Trophoblast cell (in vitro differentiated cells and primary cell): ENCODE data around the gene NBPF26.
"Not testable (repeated sequence)": the region's sequence is repeated elsewhere in the genome, so short reads cannot be mapped to it uniquely, and the experiment has no call there.

Experiments used
- DNase-seq, 2 donors: peaks; one replicate each; pipeline ENCODE4 v3.0.0-alpha.2; 2016
- H2AFZ ChIP-seq: 2 replicates; pipeline ENCODE4 v1.6.1; 2013; ENCODE audit warnings: low read length, moderate library complexity, mild to moderate bottlenecking; ENCODE audit not compliant: insufficient read depth, poor library complexity
- H2AK5ac ChIP-seq: 2 replicates; pipeline ENCODE4 v1.6.1; 2013; ENCODE audit warnings: mild to moderate bottlenecking, low read length
- H2BK120ac ChIP-seq: 2 replicates; pipeline ENCODE4 v1.6.1; 2013; ENCODE audit warnings: low read length, mild to moderate bottlenecking, moderate library complexity; ENCODE audit not compliant: insufficient read depth, poor library complexity
- H2BK12ac ChIP-seq: 2 replicates; pipeline ENCODE4 v1.6.1; 2013; ENCODE audit warnings: mild to moderate bottlenecking, low read length, moderate library complexity
- H2BK5ac ChIP-seq: 2 replicates; pipeline ENCODE4 v1.6.1; 2013; ENCODE audit warnings: low read length, low read depth, moderate library complexity, mild to moderate bottlenecking; ENCODE audit not compliant: poor library complexity
- H3K14ac ChIP-seq: 2 replicates; pipeline ENCODE4 v1.6.1; 2013; ENCODE audit warnings: mild to moderate bottlenecking, low read length
- H3K18ac ChIP-seq: 2 replicates; pipeline ENCODE4 v1.6.1; 2013; ENCODE audit warnings: mild to moderate bottlenecking, low read length
- H3K23ac ChIP-seq: 2 replicates; pipeline ENCODE4 v1.6.1; 2013; ENCODE audit warnings: low read length
- H3K27ac ChIP-seq: 2 replicates; pipeline ENCODE4 v1.5.1; 2013; ENCODE audit warnings: low read depth, mild to moderate bottlenecking, inconsistent platforms, low read length, moderate library complexity
- H3K27me3 ChIP-seq: 2 replicates; pipeline ENCODE4 v1.6.1; 2013; ENCODE audit warnings: inconsistent platforms, mild to moderate bottlenecking, low read length, moderate library complexity; ENCODE audit not compliant: insufficient read depth
- H3K36me3 ChIP-seq, 2 experiments: 1 replicate in 1 of 2; 2 replicates in 1 of 2; pipeline ENCODE4 v1.6.1; 2013; ENCODE audit warnings: low read length in 2 of 2, mild to moderate bottlenecking in 2 of 2, moderate library complexity in 1 of 2; ENCODE audit not compliant: insufficient read depth in 2 of 2, control insufficient read depth in 1 of 2
- H3K4ac ChIP-seq: 2 replicates; pipeline ENCODE4 v1.6.1; 2013; ENCODE audit warnings: low read depth, mild to moderate bottlenecking, low read length, moderate library complexity
- H3K4me1 ChIP-seq, 2 experiments: 1 replicate in 1 of 2; 2 replicates in 1 of 2; pipeline ENCODE4 v1.6.1; 2013; ENCODE audit warnings: low read length in 2 of 2, mild to moderate bottlenecking in 2 of 2, moderate library complexity in 1 of 2; ENCODE audit not compliant: insufficient read depth in 2 of 2, control insufficient read depth in 1 of 2
- H3K4me2 ChIP-seq: 2 replicates; pipeline ENCODE4 v1.6.1; 2013; ENCODE audit warnings: inconsistent platforms, mild to moderate bottlenecking, low read length, moderate library complexity
- H3K4me3 ChIP-seq: 2 replicates; pipeline ENCODE4 v1.5.1; 2013; ENCODE audit warnings: mild to moderate bottlenecking, low read depth, low read length, inconsistent platforms
- H3K79me1 ChIP-seq: one replicate; pipeline ENCODE4 v1.6.1; 2013; ENCODE audit warnings: low read length
- H3K79me2 ChIP-seq: 2 replicates; pipeline ENCODE4 v1.6.1; 2013; ENCODE audit warnings: low read length, mild to moderate bottlenecking; ENCODE audit not compliant: control insufficient read depth, insufficient read depth, poor library complexity
- H3K9ac ChIP-seq: 2 replicates; pipeline ENCODE4 v1.6.1; 2013; ENCODE audit warnings: mild to moderate bottlenecking, low read length
- H3K9me3 ChIP-seq: 2 replicates; pipeline ENCODE4 v1.6.1; 2013; ENCODE audit warnings: low read depth, mild to moderate bottlenecking, control low read depth, inconsistent platforms, low read length; ENCODE audit not compliant: insufficient read depth
- H4K12ac ChIP-seq: 2 replicates; pipeline ENCODE4 v1.6.1; 2013; ENCODE audit warnings: low read depth, mild to moderate bottlenecking, low read length, moderate library complexity
- H4K8ac ChIP-seq: 2 replicates; pipeline ENCODE4 v1.6.1; 2013; ENCODE audit warnings: low read depth, mild to moderate bottlenecking, low read length, moderate library complexity
- H4K91ac ChIP-seq: one replicate; pipeline ENCODE4 v1.6.1; 2013; ENCODE audit warnings: low read depth, mild to moderate bottlenecking, low read length, moderate library complexity
- WGBS: extraction: QIAGEN DNeasy Blood & Tissue Kit; methylation state at CpG from one replicate; pipeline ENCODE4 v1.1.7; 2013; ENCODE audit warnings: missing lambda C conversion rate; ENCODE audit not compliant: insufficient read length, insufficient coverage; ENCODE audit errors: extremely low coverage; 5-methylcytosine and 5-hydroxymethylcytosine counted together

The NBPF26 gene

DNA sequence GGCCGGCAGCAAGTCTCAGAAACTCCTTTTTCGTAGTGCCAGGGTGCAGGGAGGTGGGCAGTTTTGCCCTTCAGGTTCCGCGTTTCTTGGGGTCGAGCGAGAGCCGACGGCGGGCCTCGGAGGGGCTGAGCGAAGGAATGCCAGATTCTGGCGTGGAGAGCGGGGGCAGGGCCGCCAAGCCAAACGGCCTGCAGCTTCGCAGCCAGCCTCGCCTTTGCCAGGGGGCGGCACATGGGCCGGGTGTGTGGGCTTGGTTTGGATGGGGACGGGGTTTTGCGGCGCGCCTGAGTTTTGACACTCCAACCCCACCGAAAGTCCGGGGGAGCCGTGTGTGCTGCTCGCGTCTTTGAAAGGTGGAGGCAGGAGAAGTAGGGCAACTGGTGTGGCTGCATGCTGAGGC is 762 bp downstream of the NBPF26 start:
- not testable (repeated sequence) for H2AK5ac ChIP-seq, H3K4ac ChIP-seq, H3K9me3 ChIP-seq, H2BK5ac ChIP-seq, H3K18ac ChIP-seq, H3K79me2 ChIP-seq, H3K4me1 ChIP-seq, H3K9ac ChIP-seq, H2AFZ ChIP-seq, H2BK12ac ChIP-seq, H2BK120ac ChIP-seq, H4K8ac ChIP-seq, H3K4me2 ChIP-seq, DNase-seq, H3K27ac ChIP-seq, H3K27me3 ChIP-seq, H4K12ac ChIP-seq, H3K79me1 ChIP-seq, H3K14ac ChIP-seq, H3K23ac ChIP-seq, H3K36me3 ChIP-seq, H4K91ac ChIP-seq
- peak overlapping the region; percentile 81 for H3K4me3 ChIP-seq
- no CpG with 5 or more reads among the region's 28 CpGs for WGBS

DNA sequence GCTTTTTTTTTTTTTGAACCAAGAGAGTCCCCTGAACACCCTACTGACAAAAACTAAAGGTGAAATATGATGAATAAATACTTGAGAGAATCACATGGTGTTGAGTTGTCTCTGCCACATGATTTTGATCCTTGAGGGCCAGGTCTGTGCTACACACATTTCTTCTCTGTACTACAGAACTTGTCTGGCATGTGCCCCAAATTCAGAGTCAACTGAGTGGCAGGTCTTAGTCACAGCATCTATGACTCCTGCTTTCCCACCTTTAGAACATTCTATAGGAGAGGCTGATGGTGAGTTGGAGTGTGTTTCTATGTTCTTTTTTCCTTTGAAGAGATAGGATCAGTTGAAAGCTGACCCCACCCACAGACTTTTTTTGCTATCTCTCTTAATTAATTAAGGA is 5.1 kb downstream of the NBPF26 start:
- not testable (repeated sequence) for H2AK5ac ChIP-seq, H4K8ac ChIP-seq, H3K27me3 ChIP-seq, H3K9me3 ChIP-seq, H3K18ac ChIP-seq, H2BK12ac ChIP-seq, H3K79me2 ChIP-seq, H3K4ac ChIP-seq, H3K14ac ChIP-seq, H3K27ac ChIP-seq, H3K23ac ChIP-seq, H3K4me1 ChIP-seq, H2AFZ ChIP-seq, H3K4me2 ChIP-seq, H2BK120ac ChIP-seq, H4K91ac ChIP-seq, H3K79me1 ChIP-seq, H3K9ac ChIP-seq, H4K12ac ChIP-seq, H2BK5ac ChIP-seq, H3K4me3 ChIP-seq, DNase-seq, H3K36me3 ChIP-seq

DNA sequence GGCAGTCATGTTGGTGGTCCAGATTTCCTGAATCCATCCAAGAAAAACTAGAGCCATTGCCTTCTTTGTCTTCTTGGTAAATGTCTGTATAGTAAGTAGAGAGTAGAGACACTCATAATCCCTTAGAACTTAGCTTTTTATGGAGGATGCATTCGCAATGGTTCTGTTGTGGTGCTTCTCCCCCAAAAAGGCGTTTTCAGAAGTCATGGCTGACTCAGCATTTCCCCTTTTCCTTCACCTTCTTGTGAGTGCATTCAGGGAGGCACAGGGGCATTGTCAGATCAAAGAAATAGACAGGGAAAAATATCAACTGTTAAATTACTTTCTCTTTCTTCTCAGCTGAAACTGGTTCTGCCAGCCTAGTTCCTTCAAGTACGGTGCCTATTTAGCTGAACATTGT is 45.3 kb downstream of the NBPF26 start:
- H3K9me3 ChIP-seq, H4K91ac ChIP-seq, H3K4ac ChIP-seq, H2BK12ac ChIP-seq, H4K8ac ChIP-seq, H3K36me3 ChIP-seq, H3K9ac ChIP-seq, H3K79me2 ChIP-seq, H3K14ac ChIP-seq, H2AK5ac ChIP-seq, H3K4me3 ChIP-seq, H3K23ac ChIP-seq, H3K79me1 ChIP-seq, H3K27ac ChIP-seq, H3K4me1 ChIP-seq, H3K27me3 ChIP-seq, H2AFZ ChIP-seq, H2BK120ac ChIP-seq, H4K12ac ChIP-seq, DNase-seq, H3K18ac ChIP-seq, H3K4me2 ChIP-seq, H2BK5ac ChIP-seq: not testable (repeated sequence)
- no CpG with 5 or more reads among the region's 3 CpGs for WGBS

DNA sequence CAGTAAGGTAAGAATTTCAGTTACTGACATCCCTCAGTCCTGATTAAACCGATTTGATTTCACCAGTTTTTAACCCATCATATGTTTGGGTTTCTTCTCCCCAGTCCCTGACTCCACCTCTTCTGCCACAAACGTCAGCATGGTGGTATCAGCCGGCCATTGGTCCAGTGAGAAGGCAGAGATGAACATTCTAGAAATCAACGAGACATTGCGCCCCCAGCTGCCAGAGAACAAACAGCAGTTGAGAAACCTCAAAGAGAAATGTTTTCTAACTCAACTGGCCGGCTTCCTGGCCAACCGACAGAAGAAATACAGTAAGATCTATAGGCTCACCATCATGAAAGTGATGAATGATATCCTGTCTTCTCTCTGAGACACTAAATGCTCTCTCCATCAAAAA is 81.7 kb downstream of the NBPF26 start:
- not testable (repeated sequence) for H3K4ac ChIP-seq, H3K9me3 ChIP-seq, H3K4me1 ChIP-seq, H3K23ac ChIP-seq, H3K4me3 ChIP-seq, H3K27me3 ChIP-seq, H3K18ac ChIP-seq, H2BK120ac ChIP-seq, H2BK5ac ChIP-seq, H4K12ac ChIP-seq, H4K91ac ChIP-seq, H3K27ac ChIP-seq, H2AK5ac ChIP-seq, H3K36me3 ChIP-seq, H3K79me1 ChIP-seq, H3K14ac ChIP-seq, H3K4me2 ChIP-seq, H2BK12ac ChIP-seq, H3K79me2 ChIP-seq, H2AFZ ChIP-seq, H4K8ac ChIP-seq, H3K9ac ChIP-seq
- DNase-seq: peak; percentile 0 to 16
- no CpG with 5 or more reads among the region's 7 CpGs for WGBS

DNA sequence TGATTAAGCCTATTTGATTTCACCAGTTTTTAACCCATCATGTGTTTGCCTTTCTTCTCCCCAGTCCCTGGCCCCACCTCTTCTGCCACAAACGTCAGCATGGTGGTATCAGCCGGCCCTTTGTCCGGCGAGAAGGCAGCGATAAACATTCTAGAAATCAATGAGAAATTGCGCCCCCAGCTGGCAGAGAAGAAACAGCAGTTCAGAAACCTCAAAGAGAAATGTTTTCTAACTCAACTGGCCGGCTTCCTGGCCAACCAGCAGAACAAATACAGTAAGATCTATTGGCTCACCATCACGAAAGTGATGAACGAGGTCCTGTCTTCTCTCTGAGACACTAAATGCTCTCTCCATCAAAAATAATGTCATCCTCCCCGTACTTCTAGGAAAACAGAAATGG is 88.1 kb downstream of the NBPF26 start:
- WGBS: no CpG with 5 or more reads among the region's 10 CpGs
- H4K12ac ChIP-seq, H3K14ac ChIP-seq, H2AK5ac ChIP-seq, H3K4me3 ChIP-seq, H3K4me2 ChIP-seq, H2BK12ac ChIP-seq, H3K79me2 ChIP-seq, H3K27ac ChIP-seq, H3K36me3 ChIP-seq, H3K9ac ChIP-seq, H3K18ac ChIP-seq, H4K91ac ChIP-seq, H3K79me1 ChIP-seq, H2BK120ac ChIP-seq, H3K9me3 ChIP-seq, H3K4me1 ChIP-seq, H3K4ac ChIP-seq, H4K8ac ChIP-seq, H3K23ac ChIP-seq, H2AFZ ChIP-seq, H2BK5ac ChIP-seq, H3K27me3 ChIP-seq: not testable (repeated sequence)
- DNase-seq: peak in 1 of 2 donors; percentile 0
